Measurements from ENCODE around the gene ACER3.
A peak's percentile ranks its signal among the peaks of the same experiment; 100 is the strongest.
"Not testable (repeated sequence)": the region's sequence is repeated elsewhere in the genome, so short reads cannot be mapped to it uniquely, and the experiment has no call there.

Gene ACER3

GRCh38 chr11:76861490-76861953 lies 804 bp downstream of the ACER3 start:
- Histone ChIP-seq H4K20me1 (ENCODE audit: insufficient read depth, low read length) (no peaks in the 10 kb centered on the region), H3K4me2 (ENCODE audit: low read length) (peak overlapping the region; percentile 99), H3K9ac (ENCODE audit: low read length) (peak overlapping the region; percentile 88), H3K4me1 (ENCODE audit: low read length) (peaks cover 51% of the 10 kb centered on the region), H3K27ac (ENCODE audit: low read length) (0 out of 2 replicates have a peak overlapping the region, but pooled peaks have one; percentile 43), H2AFZ (ENCODE audit: low read depth, low read length) (no peak overlapping the region), H3K27me3 (ENCODE audit: low read depth, low read length) (no peaks in the 10 kb centered on the region), H3K4me3 (ENCODE audit: low read length) (peak overlapping the region; percentile 85), H3K36me3 (replicated peaks; ENCODE audit: low read depth, low read length) (peaks cover 9% of the 10 kb centered on the region), H3K9me3 (ENCODE audit: insufficient read depth, low read length) (no peaks in the 10 kb centered on the region), H3K79me2 (ENCODE audit: low read length) (peaks cover 33% of the 10 kb centered on the region)
- TF ChIP-seq, protein P1, sequence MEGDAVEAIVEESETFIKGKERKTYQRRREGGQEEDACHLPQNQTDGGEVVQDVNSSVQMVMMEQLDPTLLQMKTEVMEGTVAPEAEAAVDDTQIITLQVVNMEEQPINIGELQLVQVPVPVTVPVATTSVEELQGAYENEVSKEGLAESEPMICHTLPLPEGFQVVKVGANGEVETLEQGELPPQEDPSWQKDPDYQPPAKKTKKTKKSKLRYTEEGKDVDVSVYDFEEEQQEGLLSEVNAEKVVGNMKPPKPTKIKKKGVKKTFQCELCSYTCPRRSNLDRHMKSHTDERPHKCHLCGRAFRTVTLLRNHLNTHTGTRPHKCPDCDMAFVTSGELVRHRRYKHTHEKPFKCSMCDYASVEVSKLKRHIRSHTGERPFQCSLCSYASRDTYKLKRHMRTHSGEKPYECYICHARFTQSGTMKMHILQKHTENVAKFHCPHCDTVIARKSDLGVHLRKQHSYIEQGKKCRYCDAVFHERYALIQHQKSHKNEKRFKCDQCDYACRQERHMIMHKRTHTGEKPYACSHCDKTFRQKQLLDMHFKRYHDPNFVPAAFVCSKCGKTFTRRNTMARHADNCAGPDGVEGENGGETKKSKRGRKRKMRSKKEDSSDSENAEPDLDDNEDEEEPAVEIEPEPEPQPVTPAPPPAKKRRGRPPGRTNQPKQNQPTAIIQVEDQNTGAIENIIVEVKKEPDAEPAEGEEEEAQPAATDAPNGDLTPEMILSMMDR (IDR thresholded peaks at IDR 0.05; ENCODE audit: low read depth, low read length) = no peak
- no peak for TF ChIP-seq EZH2phosphoT487 (IDR thresholded peaks at IDR 0.05; ENCODE audit: low read depth)

DNA sequence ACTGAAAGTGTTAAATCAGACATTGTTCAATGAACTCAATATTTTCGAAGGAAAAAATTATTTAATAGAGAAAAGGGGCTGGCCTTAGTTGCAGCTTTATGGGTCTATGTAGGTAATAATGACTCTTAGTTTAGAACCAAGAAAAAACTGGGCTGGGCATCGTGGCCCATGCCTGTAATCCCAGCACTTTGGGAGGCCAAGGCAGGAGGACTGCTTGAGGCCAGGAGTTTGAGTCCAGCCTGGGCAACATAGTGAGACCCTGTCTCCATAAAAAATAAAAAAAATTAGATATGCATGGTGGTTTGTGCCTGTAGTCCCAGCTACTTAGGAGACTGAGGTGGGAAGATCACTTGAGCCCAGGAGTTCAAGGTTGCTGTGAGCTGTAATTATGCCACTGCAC lies 2.1 kb downstream of the ACER3 start:
- H3K27me3 ChIP-seq (ENCODE audit: low read depth, low read length); H3K9me3 ChIP-seq (ENCODE audit: insufficient read depth, low read length); H3K4me2 ChIP-seq (ENCODE audit: low read length); H3K36me3 ChIP-seq (replicated peaks; ENCODE audit: low read depth, low read length); H3K9ac ChIP-seq (ENCODE audit: low read length); H2AFZ ChIP-seq (ENCODE audit: low read depth, low read length); H4K20me1 ChIP-seq (ENCODE audit: insufficient read depth, low read length); H3K4me3 ChIP-seq (ENCODE audit: low read length); H3K27ac ChIP-seq (ENCODE audit: low read length): not testable (repeated sequence)
- Histone ChIP-seq H3K79me2 (ENCODE audit: low read length) (peaks cover 36% of the 10 kb centered on the region), H3K4me1 (ENCODE audit: low read length) (peaks cover 42% of the 10 kb centered on the region)

DNA sequence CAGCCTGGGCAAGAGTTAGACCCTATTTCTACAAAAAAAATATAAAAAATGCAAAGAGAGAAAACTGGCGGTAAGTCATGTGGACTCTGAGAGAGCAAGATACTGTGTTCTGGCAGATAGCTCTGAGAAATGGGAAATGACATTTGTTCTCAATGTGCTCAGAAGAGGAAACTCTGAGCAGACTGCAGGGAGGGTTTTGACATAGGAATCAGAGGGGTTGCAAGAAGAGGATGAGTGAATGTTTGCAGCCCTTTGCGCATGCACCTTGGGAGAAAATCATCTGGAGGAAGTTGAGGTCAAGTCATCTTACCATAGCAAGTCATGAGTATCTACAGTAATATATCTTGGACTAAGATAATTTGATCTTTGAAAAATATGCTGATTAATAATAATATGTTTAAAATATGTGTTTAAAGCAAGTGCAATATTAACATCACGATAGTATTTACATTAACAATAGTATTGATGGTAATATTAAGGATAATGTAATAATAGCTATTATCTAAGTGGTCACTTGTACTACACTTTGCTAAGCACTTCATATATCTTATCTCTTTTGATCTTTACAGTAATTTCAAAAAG lies 2.6 kb downstream of the ACER3 start:
- Histone ChIP-seq H2AFZ (ENCODE audit: low read depth, low read length) (no peak overlapping the region), H3K27me3 (ENCODE audit: low read depth, low read length) (no peaks in the 10 kb centered on the region), H3K9ac (ENCODE audit: low read length) (no peak overlapping the region), H3K4me3 (ENCODE audit: low read length) (no peak overlapping the region), H3K36me3 (replicated peaks; ENCODE audit: low read depth, low read length) (peaks cover 10% of the 10 kb centered on the region), H3K79me2 (ENCODE audit: low read length) (peaks cover 39% of the 10 kb centered on the region), H3K4me1 (ENCODE audit: low read length) (peaks cover 42% of the 10 kb centered on the region), H3K4me2 (ENCODE audit: low read length) (no peak overlapping the region), H3K9me3 (ENCODE audit: insufficient read depth, low read length) (no peaks in the 10 kb centered on the region), H3K27ac (ENCODE audit: low read length) (no peak overlapping the region), H4K20me1 (ENCODE audit: insufficient read depth, low read length) (no peaks in the 10 kb centered on the region)
- TF ChIP-seq EZH2phosphoT487 (IDR thresholded peaks at IDR 0.05; ENCODE audit: low read depth) = no peak
- TF ChIP-seq, protein P1 (IDR thresholded peaks at IDR 0.05; ENCODE audit: low read depth, low read length) = no peak

DNA sequence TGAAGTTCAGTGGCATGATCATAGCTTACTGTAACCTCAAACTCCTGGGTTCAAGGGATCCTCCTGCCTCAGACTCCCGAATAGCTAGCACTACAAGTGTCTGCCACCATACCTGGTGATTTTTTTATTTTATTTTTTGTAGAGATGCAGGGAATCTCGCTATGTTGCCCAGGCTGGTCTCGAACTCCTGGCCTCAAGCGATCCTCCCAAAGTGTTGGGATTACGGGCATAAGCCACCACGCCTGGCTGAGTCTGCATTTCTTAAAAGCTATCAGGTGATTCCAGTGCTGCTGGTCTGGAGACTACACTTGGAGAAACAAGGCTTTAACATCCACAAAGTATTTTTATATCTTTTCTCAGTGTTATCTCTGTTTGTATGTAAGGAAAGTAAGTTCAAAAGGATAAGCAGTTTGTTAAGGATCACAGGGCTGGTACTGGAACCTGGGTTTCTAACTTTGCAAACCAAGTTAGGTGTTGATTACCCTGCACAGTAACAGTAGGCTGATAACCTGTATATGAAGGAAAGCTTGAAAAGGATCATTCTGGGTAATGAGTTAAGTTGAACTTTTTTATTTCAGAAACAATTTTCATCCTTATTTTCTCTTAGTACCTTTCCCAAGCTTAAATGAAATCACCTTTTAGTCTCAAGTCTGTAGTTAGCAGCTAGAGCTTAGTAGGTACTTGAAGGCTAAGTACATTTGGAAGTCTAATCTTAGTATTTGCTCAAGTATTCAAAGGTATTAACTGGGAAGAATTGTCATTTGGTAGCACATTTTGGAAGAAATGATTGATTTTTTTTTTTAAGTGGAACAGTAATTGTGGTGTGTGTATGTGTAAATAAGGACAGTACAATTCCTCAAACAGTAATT lies 12.5 kb downstream of the ACER3 start:
- Histone ChIP-seq H3K27ac (ENCODE audit: low read length) (no peak overlapping the region), H3K79me2 (ENCODE audit: low read length) (peaks cover 23% of the 10 kb centered on the region), H3K9ac (ENCODE audit: low read length) (no peak overlapping the region), H3K4me1 (ENCODE audit: low read length) (peaks cover 16% of the 10 kb centered on the region), H3K36me3 (replicated peaks; ENCODE audit: low read depth, low read length) (peaks cover 28% of the 10 kb centered on the region), H3K27me3 (ENCODE audit: low read depth, low read length) (no peaks in the 10 kb centered on the region), H3K4me3 (ENCODE audit: low read length) (no peak overlapping the region), H4K20me1 (ENCODE audit: insufficient read depth, low read length) (no peaks in the 10 kb centered on the region), H3K4me2 (ENCODE audit: low read length) (no peak overlapping the region), H2AFZ (ENCODE audit: low read depth, low read length) (no peak overlapping the region), H3K9me3 (ENCODE audit: insufficient read depth, low read length) (no peaks in the 10 kb centered on the region)
- no peak for TF ChIP-seq EZH2phosphoT487 (IDR thresholded peaks at IDR 0.05; ENCODE audit: low read depth)
- TF ChIP-seq, protein P1 (IDR thresholded peaks at IDR 0.05; ENCODE audit: low read depth, low read length) = no peak
